Activated naive CD8-positive, alpha-beta T cell treated with anti-CD3 and anti-CD28 coated beads, Interleukin-2, amount 50 U/mL, for 16 hours (primary cell): ENCODE results near the gene APCDD1.
"Not testable (repeated sequence)": the region's sequence is repeated elsewhere in the genome, so short reads cannot be mapped to it uniquely, and the experiment has no call there.

Source experiments
- DNase-seq: peaks from one replicate; pipeline ENCODE4 v3.0.0-alpha.2; 2020; ENCODE audit warnings: low read depth, low spot score

The APCDD1 gene

GRCh38 chr18:10490401-10491165 lies 36.1 kb downstream of the APCDD1 start:
- no peak for DNase-seq

DNA sequence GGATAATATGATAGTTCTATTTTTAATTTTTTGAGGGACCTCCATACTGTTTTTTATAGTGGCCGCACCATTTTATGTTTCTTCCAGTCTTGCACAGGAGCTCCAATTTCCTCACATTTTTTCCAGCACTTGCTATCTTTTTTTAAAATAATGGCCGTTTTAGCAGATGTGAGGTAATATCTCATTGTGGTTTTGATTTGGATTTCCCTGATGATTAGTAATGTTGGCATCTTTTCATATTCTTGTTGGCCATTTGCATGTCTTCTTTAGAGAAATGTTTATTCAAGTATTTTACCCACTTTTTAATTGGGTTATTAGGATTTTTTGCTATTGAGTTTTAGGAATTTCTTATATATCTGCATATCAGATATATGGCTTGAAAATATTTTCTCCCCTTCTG lies 41.5 kb downstream of the APCDD1 start:
- no peak for DNase-seq

- DNase-seq, result no peak
These were observed 42.8 kb downstream of the APCDD1 start for GRCh38 chr18:10497206-10497749.

DNA sequence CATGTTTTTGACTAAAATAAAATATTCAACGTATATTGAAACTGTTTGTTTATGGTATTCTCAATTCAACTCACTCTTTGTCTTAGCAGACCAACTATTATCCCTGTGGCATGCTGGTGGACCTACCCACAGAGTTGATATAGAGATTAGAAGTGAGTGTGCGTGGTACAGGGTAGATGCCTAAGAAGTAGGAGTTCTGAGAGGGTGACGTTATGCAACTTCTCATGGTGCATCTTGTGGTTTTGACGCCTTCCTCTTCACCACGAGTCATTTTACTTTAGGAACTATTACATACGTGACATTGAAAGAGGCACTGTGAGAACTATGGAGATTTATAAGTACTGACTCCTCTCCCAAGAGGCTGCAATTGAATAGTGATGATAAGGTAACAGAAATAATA lies 44.8 kb downstream of the APCDD1 start:
- no peak for DNase-seq

DNA sequence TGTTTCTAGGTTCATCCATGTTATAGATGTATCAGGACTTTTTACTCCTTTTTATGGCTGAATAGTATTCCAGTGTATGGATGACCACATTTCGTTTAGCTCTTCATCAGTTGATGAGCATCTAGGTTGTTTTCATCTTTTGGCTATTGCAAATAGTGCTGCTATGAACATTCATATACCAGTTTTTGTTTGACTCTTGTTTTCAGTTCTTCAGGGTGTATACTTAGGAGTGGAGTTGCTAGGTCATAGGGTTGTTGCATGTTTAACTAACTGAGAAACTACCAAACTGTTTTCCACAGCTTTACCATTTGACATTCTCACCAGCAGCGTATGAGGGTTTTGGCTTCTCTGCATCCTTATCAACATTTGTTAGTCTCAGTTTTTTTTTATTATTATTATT lies 45.6 kb downstream of the APCDD1 start:
- DNase-seq, result no peak

GRCh38 chr18:10504723-10505122 lies 50.3 kb downstream of the APCDD1 start:
- DNase-seq, result no peak

- not testable (repeated sequence) for DNase-seq
These were observed 51.5 kb downstream of the APCDD1 start for GRCh38 chr18:10505892-10506291.

DNA sequence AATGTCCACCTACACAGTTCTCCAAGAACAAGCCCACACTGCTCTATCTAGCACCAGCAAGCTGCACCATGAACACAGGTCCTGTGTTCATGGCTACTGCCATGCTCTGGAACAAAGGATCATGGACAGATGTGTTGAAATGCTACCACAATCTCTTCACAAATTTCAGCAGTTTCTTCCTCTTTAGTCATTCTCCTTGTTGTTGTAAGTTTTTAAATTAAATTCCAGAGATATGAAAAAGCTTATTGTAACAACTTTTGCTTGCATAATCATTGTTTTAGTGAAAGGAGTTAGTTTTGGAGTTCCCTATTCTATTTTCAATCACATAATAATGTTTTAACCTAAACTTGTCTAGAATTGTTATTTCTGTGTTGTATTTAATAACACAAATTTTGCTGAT lies 54.2 kb downstream of the APCDD1 start:
- no peak for DNase-seq

- no peak for DNase-seq
These were observed 56.8 kb downstream of the APCDD1 start for GRCh38 chr18:10511236-10511635.

DNA sequence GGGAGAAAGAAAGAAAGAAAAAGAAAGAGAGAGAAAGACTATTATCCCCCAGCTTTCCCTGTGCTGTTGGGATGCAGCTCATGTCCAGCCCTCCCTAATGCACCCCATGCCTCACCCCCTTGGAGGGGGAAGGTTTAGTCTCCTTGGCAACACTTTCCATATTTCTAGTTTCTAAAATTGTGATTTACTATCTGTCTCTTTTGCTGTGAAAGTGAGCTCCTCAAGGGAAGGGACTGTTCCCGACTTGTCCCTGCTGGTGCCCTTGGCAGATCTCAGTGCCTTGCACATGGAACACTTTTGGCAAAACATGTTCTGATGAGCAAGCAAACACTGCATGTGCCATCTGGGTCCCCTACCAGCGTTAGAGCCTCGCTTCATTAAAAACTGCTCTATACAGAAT lies 59.6 kb downstream of the APCDD1 start:
- DNase-seq, result no peak

DNA sequence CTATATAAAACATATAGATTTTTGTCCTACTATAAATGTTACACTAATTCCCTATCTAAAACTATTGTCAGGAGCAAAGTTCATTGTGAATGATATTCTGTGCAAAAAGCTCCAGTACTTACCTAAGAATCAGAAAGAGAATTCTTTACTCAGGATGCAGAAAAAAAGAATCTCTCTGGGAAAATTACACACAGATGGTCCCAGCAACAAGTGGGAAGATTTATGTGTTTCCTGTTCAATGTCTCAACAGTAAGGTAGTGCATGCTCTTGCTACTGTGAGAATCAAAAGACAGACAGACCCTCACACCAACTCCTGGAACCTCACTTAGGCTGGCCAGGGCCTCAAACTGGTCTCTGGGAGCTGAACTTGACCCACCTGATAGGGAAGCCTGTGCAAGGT lies 60.2 kb downstream of the APCDD1 start:
- no peak for DNase-seq

- no peak for DNase-seq
These were observed 61.0 kb downstream of the APCDD1 start for GRCh38 chr18:10515456-10515855.

- no peak for DNase-seq
These were observed 61.6 kb downstream of the APCDD1 start for GRCh38 chr18:10516078-10516477.

- DNase-seq, result no peak
These were observed 64.3 kb downstream of the APCDD1 start for GRCh38 chr18:10518595-10519255.

- DNase-seq, result no peak
These were observed 64.9 kb downstream of the APCDD1 start for GRCh38 chr18:10519366-10519765.

- peak; percentile 25 for DNase-seq
These were observed 65.8 kb downstream of the APCDD1 start for GRCh38 chr18:10519999-10520935.

GRCh38 chr18:10521566-10521965 lies 67.1 kb downstream of the APCDD1 start:
- no peak for DNase-seq

GRCh38 chr18:10522574-10522973 lies 68.1 kb downstream of the APCDD1 start:
- DNase-seq, result no peak

DNA sequence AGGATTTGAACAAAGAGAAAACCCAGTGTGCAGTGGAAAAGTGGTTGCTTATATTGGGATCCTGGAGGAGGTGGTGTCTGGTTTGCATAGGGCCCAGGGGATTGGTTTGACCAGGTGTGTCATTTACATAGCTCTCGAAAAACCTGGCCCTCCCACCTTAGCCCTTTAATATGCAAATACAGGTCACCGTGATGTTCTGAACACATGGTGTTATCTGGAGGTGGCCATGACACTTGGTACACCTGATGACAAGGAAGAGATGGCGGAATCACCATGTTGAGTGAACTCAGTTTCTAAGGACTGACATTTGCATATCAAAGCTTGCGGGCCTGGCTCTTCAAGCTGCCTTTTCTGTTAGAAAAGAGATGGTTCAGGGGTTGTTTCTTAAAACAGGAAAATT lies 69.1 kb downstream of the APCDD1 start:
- DNase-seq, result no peak

GRCh38 chr18:10524507-10525370 lies 70.3 kb downstream of the APCDD1 start:
- no peak for DNase-seq

DNA sequence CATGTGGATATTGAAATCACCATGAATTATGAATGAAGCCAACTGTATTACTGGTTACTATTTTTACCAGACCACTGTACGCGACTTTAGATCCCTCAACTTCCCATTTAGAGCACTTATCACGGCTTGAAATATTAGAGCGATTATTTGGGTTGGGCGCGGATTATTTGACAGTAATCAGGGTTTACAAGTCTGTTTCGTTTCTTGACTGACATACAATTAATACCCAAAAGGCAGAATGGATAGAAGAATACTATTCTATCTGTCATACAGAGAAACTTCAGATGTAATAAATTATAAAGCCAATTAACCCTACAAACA lies 70.9 kb downstream of the APCDD1 start:
- DNase-seq, result no peak
